HepG2 (cell line): Measurements from ENCODE around the gene PNPLA8. TPM values are rescaled to one million over a fixed set of nuclear protein-coding genes. Genes with fewer than 3 reads are reported as not detected.

Experiments
- ATAC-seq: fragments of 200-7000 bp; cut with Tn5 transposase; 3 replicates; pipeline ENCODE4 v1.9.1; 2020; ENCODE audit warnings: mild to moderate bottlenecking, moderate library complexity
- BruUV-seq: library from RNA; stranded (reverse); fragments of 400-500 nt; replicated peaks from 2 replicates; lab custom pipeline; 2021; lab: Mats Ljungman, UMichigan
- CTCF ChIA-PET: fragments of 300-600 bp; formaldehyde crosslinking; extraction: SDS; loops from one replicate; lab custom pipeline; 2021; ENCODE audit warnings: low total read pairs, inconsistent platforms, low intra/inter-chr PET ratio; lab: Yijun Ruan, JAX
- POLR2A ChIA-PET: fragments of 350-600 bp; sonication (Branson Sonifier 250); formaldehyde crosslinking; loops from one replicate; lab custom pipeline; 2020; ENCODE audit warnings: antibody characterized with exemption, inconsistent platforms; lab: Yijun Ruan, JAX
- DNase-seq: peaks from one replicate; pipeline ENCODE4 v3.0.0-alpha.2; 2015; ENCODE audit warnings: low spot score
- FAIRE-seq: peaks from 3 replicates; lab custom pipeline; 2011; peaks lifted over from hg19 to GRCh38; lab: Jason Lieb, UNC
- H2AFZ ChIP-seq: one replicate; pipeline ENCODE4 v1.6.1; 2011; ENCODE audit warnings: low read length, inconsistent platforms
- H3K27ac ChIP-seq: fragments of 300-600 bp; 3 replicates; pipeline ENCODE4 v1.8.0; 2011; ENCODE audit warnings: mixed run types, mild to moderate bottlenecking, mixed read lengths, low read length, inconsistent platforms; ENCODE audit not compliant: insufficient read depth; ENCODE audit errors: extremely low read length
- H3K27me3 ChIP-seq, 2 experiments: fragments of 200-600 bp in 1 of 2; 2 replicates in 1 of 2; 3 replicates in 1 of 2; pipeline versions ENCODE4 v1.6.0 to v1.8.0; 2011; ENCODE audit warnings: low read length in 2 of 2, mild to moderate bottlenecking in 2 of 2, moderate library complexity in 2 of 2, inconsistent platforms in 1 of 2; ENCODE audit not compliant: insufficient read depth in 2 of 2, control insufficient read depth in 1 of 2
- H3K36me3 ChIP-seq, 2 experiments: fragments of 200-600 bp in 1 of 2; replicated peaks in 1 of 2; 2 replicates in 1 of 2; 3 replicates in 1 of 2; pipeline versions ENCODE4 v1.5.1 to v1.8.0; 2011; ENCODE audit warnings: low read length in 2 of 2, inconsistent platforms in 1 of 2; ENCODE audit not compliant: insufficient read depth in 2 of 2, control insufficient read depth in 1 of 2
- H3K4me1 ChIP-seq: 2 replicates; pipeline ENCODE4 v1.5.1; 2012; ENCODE audit warnings: low read length, inconsistent platforms; ENCODE audit not compliant: insufficient read depth
- H3K4me2 ChIP-seq: 2 replicates; pipeline ENCODE4 v1.6.0; 2011; ENCODE audit warnings: low read depth, low read length, inconsistent platforms
- H3K4me3 ChIP-seq, 3 experiments: fragments of 200-600 bp in 1 of 3; sonication (generic), shearing (Covaris generic) in 1 of 3; replicated peaks in 1 of 3; 2 replicates each; pipeline ENCODE4 v1.5.1; 2011 to 2016; ENCODE audit warnings: low read length in 3 of 3, inconsistent platforms in 2 of 3, low read depth in 2 of 3, mild to moderate bottlenecking in 2 of 3, control low read depth in 1 of 3, mixed read lengths in 1 of 3; ENCODE audit not compliant: insufficient read depth in 1 of 3
- H3K79me2 ChIP-seq: one replicate; pipeline ENCODE4 v1.6.1; 2011; ENCODE audit warnings: low read length, inconsistent platforms; ENCODE audit not compliant: insufficient read depth
- H3K9ac ChIP-seq: 2 replicates; pipeline ENCODE4 v1.6.0; 2011; ENCODE audit warnings: mild to moderate bottlenecking, low read depth, low read length, inconsistent platforms; ENCODE audit not compliant: insufficient read depth
- H3K9me3 ChIP-seq: 2 replicates; pipeline ENCODE4 v1.5.1; 2012; ENCODE audit warnings: mild to moderate bottlenecking, low read length
- H4K20me1 ChIP-seq: 2 replicates; pipeline ENCODE4 v1.6.0; 2011; ENCODE audit warnings: inconsistent platforms, mild to moderate bottlenecking, low read length, moderate library complexity; ENCODE audit not compliant: insufficient read depth
- ATF1 ChIP-seq: IDR thresholded peaks from 2 replicates; pipeline ENCODE4 v1.6.1; 2016; ENCODE audit warnings: mild to moderate bottlenecking, control low read depth
- ATF2 ChIP-seq: sonication (generic); formaldehyde crosslinking; IDR thresholded peaks from 2 replicates; pipeline ENCODE4 v1.4.0; 2020; ENCODE audit warnings: missing genetic modification reagents
- DZIP1 ChIP-seq: sonication (generic); formaldehyde crosslinking; IDR thresholded peaks from 2 replicates; pipeline ENCODE4 v1.5.0; 2020; ENCODE audit warnings: mild to moderate bottlenecking, missing genetic modification reagents
- GFI1 ChIP-seq: sonication (generic); formaldehyde crosslinking; IDR thresholded peaks from 2 replicates; pipeline ENCODE4 v1.5.0; 2020; ENCODE audit warnings: missing genetic modification reagents, mild to moderate bottlenecking, borderline replicate concordance
- KMT2A ChIP-seq: sonication (generic); formaldehyde crosslinking; IDR thresholded peaks from 2 replicates; pipeline ENCODE4 v1.4.0; 2020; ENCODE audit warnings: missing genetic modification reagents
- PAF1 ChIP-seq: IDR thresholded peaks from 2 replicates; pipeline ENCODE4 v1.6.1; 2016; ENCODE audit warnings: missing genetic modification reagents, missing compliant biosample characterization
- RFX5 ChIP-seq: IDR thresholded peaks from 2 replicates; pipeline ENCODE4 v1.6.1; 2011; ENCODE audit warnings: low read depth, low read length, improper control_type of control experiment
- SIN3B ChIP-seq: fragments of 150-350 bp; IDR thresholded peaks from 2 replicates; pipeline ENCODE4 v1.6.1; 2014; ENCODE audit warnings: low read length
- SMAD9 ChIP-seq: sonication (generic); formaldehyde crosslinking; IDR thresholded peaks from 2 replicates; pipeline ENCODE4 v1.5.1; 2020; ENCODE audit warnings: mild to moderate bottlenecking, missing genetic modification reagents
- STAT5B ChIP-seq: sonication (generic); formaldehyde crosslinking; IDR thresholded peaks from 2 replicates; pipeline ENCODE4 v1.4.0; 2020; ENCODE audit warnings: missing genetic modification reagents
- ZBTB46 ChIP-seq: sonication (generic); formaldehyde crosslinking; IDR thresholded peaks from 2 replicates; pipeline ENCODE4 v1.4.0; 2020; ENCODE audit warnings: mild to moderate bottlenecking, missing genetic modification reagents, borderline replicate concordance
- ZC3H13 ChIP-seq: sonication (generic); formaldehyde crosslinking; IDR thresholded peaks from 2 replicates; pipeline ENCODE4 v1.8.1; 2023; ENCODE audit warnings: mild to moderate bottlenecking, missing genetic modification reagents, moderate library complexity
- ZNF713 ChIP-seq: sonication (generic); formaldehyde crosslinking; IDR thresholded peaks from 2 replicates; pipeline ENCODE4 v1.4.0; 2020; ENCODE audit warnings: mild to moderate bottlenecking, missing genetic modification reagents
- WGBS: methylation state at CpG from one replicate; pipeline ENCODE4 v1.1.6; 2017; ENCODE audit warnings: low lambda C conversion rate; 5-methylcytosine and 5-hydroxymethylcytosine counted together
- in situ Hi-C: cut with HindIII; loops from 2 replicates; pipeline ENCODE4 v1.10.0; 2017; ENCODE audit warnings: low pct_unique_long_range_greater_than_20kb; ENCODE audit not compliant: extremely low pct_ligation_motif_present
- intact Hi-C: fragments of 100-400 bp; cut with micrococcal nuclease; formaldehyde crosslinking; loops from one replicate; pipeline ENCODE4 v1.10.0; 2022; ENCODE audit not compliant: unreplicated experiment
- polyA plus RNA-seq, 8 experiments: library from polyadenylated mRNA; depleted of rRNA in 3 of 8; stranded (reverse) in 7 of 8; unstranded in 1 of 8; fragments of >200 nt; fragmentation: Illumina TruSeq in 4 of 8; extraction: Trizol in 4 of 8; gene quantifications; 2 replicates each; pipeline versions ENCODE4 v1.2.1 to v1.2.3, GENCODE V29; 2011 to 2016; ENCODE audit warnings: low read depth in 4 of 8, missing spikeins in 1 of 8, mixed read lengths in 1 of 8; ENCODE audit not compliant: insufficient read depth in 1 of 8
- total RNA-seq, 5 experiments: library from RNA; depleted of rRNA; stranded (reverse); fragments of >200 nt; fragmentation: Illumina TruSeq; extraction: Trizol; gene quantifications; 2 replicates each; pipeline ENCODE4 v1.2.3, GENCODE V29; 2016; ENCODE audit warnings: low read depth in 1 of 5
- TF ChIP-seq, protein P1 (sequence below): sonication (generic); formaldehyde crosslinking; IDR thresholded peaks from 2 replicates; pipeline ENCODE4 v1.4.0; 2020; ENCODE audit warnings: missing genetic modification reagents

PNPLA8 gene
- total and polyA plus RNA-seq, 2 of the 13 experiments (the other 11 are each of a cell fraction or from before 2014, with no cell fraction given), result 6.3 to 11.4 TPM

DNA sequence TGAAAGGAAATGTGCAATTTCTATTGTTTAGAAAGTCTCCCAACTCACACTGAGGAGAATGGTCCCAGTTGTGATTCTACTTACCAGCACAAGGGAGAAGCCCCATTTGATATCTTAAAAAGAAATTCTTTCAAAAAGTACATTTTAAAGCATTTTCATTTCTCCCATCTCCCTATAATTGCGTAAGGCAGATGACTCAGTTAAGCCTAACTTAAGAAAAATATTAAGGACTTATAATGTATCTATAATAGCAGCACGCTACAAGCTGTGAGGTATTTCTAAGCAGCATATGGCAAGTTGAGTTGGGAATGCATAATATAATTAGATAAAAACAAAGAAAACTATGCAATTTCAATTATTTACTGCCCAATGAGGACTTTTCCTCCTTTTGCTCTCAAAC is 61.2 kb downstream of the PNPLA8 start:
- intact Hi-C loops, result loop anchor here (10.0 kb wide), 1 partner anchor 220 kb away; no protein-coding TSS in a partner anchor
- Histone ChIP-seq H2AFZ (no peak overlapping the region), H3K79me2 (no peaks in the 10 kb centered on the region), H3K27ac (no peak overlapping the region), H3K4me2 (no peak overlapping the region), H4K20me1 (no peaks in the 10 kb centered on the region), H3K27me3 (peaks cover 0 to 4% of the 10 kb centered on the region in 2 experiments; a peak in 1 of 5 replicates), H3K4me1 (no peaks in the 10 kb centered on the region), H3K9me3 (no peaks in the 10 kb centered on the region), H3K4me3 (no peak overlapping the region), H3K36me3 (no peaks in the 10 kb centered on the region), H3K9ac (no peak overlapping the region)
- 89% methylated on average over 2 of the region's 2 CpGs for WGBS
- DNase-seq (no peak), ATAC-seq (no peak), FAIRE-seq (no peak)
- CTCF ChIA-PET, result no interaction called here
- in situ Hi-C loops, result no loop called here
- POLR2A ChIA-PET, result no interaction called here
- no TSS peak for BruUV-seq
- TF ChIP-seq ZC3H13 (CRISPR knock-in tag) (no peak), SIN3B (no peak), KMT2A (CRISPR knock-in tag) (no peak), ATF2 (no peak), ATF1 (CRISPR knock-in tag) (no peak), ZNF713 (no peak), ZBTB46 (no peak), STAT5B (CRISPR knock-in tag) (no peak), RFX5 (no peak), GFI1 (CRISPR knock-in tag) (no peak), SMAD9 (no peak), PAF1 (CRISPR knock-in tag) (no peak), DZIP1 (CRISPR knock-in tag) (no peak)
- TF ChIP-seq, protein P1, sequence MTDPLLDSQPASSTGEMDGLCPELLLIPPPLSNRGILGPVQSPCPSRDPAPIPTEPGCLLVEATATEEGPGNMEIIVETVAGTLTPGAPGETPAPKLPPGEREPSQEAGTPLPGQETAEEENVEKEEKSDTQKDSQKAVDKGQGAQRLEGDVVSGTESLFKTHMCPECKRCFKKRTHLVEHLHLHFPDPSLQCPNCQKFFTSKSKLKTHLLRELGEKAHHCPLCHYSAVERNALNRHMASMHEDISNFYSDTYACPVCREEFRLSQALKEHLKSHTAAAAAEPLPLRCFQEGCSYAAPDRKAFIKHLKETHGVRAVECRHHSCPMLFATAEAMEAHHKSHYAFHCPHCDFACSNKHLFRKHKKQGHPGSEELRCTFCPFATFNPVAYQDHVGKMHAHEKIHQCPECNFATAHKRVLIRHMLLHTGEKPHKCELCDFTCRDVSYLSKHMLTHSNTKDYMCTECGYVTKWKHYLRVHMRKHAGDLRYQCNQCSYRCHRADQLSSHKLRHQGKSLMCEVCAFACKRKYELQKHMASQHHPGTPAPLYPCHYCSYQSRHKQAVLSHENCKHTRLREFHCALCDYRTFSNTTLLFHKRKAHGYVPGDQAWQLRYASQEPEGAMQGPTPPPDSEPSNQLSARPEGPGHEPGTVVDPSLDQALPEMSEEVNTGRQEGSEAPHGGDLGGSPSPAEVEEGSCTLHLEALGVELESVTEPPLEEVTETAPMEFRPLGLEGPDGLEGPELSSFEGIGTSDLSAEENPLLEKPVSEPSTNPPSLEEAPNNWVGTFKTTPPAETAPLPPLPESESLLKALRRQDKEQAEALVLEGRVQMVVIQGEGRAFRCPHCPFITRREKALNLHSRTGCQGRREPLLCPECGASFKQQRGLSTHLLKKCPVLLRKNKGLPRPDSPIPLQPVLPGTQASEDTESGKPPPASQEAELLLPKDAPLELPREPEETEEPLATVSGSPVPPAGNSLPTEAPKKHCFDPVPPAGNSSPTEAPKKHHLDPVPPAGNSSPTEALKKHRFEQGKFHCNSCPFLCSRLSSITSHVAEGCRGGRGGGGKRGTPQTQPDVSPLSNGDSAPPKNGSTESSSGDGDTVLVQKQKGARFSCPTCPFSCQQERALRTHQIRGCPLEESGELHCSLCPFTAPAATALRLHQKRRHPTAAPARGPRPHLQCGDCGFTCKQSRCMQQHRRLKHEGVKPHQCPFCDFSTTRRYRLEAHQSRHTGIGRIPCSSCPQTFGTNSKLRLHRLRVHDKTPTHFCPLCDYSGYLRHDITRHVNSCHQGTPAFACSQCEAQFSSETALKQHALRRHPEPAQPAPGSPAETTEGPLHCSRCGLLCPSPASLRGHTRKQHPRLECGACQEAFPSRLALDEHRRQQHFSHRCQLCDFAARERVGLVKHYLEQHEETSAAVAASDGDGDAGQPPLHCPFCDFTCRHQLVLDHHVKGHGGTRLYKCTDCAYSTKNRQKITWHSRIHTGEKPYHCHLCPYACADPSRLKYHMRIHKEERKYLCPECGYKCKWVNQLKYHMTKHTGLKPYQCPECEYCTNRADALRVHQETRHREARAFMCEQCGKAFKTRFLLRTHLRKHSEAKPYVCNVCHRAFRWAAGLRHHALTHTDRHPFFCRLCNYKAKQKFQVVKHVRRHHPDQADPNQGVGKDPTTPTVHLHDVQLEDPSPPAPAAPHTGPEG, result no peak
